Hepatocyte (in vitro differentiated cells): ENCODE results near the gene KIFC3. TPM values are rescaled to one million over a fixed set of nuclear protein-coding genes. Genes with fewer than 3 reads are reported as not detected.
"Not testable (repeated sequence)": the region's sequence is repeated elsewhere in the genome, so short reads cannot be mapped to it uniquely, and the experiment has no call there.

Experiments used
- DNase-seq: peaks from one replicate; pipeline ENCODE4 v3.0.0-alpha.2; 2016; ENCODE audit warnings: low spot score
- H2AFZ ChIP-seq: fragments of 200-600 bp; sonication (generic); 2 replicates; pipeline ENCODE4 v1.6.0; 2016; ENCODE audit warnings: antibody characterized with exemption, mild to moderate bottlenecking
- H3K27ac ChIP-seq: fragments of 200-600 bp; sonication (generic); 2 replicates; pipeline ENCODE4 v1.5.1; 2016; ENCODE audit warnings: mild to moderate bottlenecking
- H3K27me3 ChIP-seq: fragments of 200-600 bp; sonication (generic); 2 replicates; pipeline ENCODE4 v1.6.1; 2016
- H3K36me3 ChIP-seq: fragments of 200-600 bp; sonication (generic); replicated peaks from 2 replicates; pipeline ENCODE4 v1.5.1; 2016; ENCODE audit warnings: low read depth; ENCODE audit not compliant: insufficient read depth
- H3K4me1 ChIP-seq: fragments of 200-600 bp; sonication (generic); 2 replicates; pipeline ENCODE4 v1.5.1; 2016; ENCODE audit warnings: mild to moderate bottlenecking, moderate library complexity; ENCODE audit not compliant: insufficient read depth
- H3K4me2 ChIP-seq: fragments of 200-600 bp; sonication (generic); 2 replicates; pipeline ENCODE4 v1.6.0; 2016
- H3K4me3 ChIP-seq: fragments of 200-600 bp; sonication (generic); 2 replicates; pipeline ENCODE4 v1.5.1; 2016; ENCODE audit warnings: mild to moderate bottlenecking
- H3K79me2 ChIP-seq: fragments of 200-600 bp; sonication (generic); 2 replicates; pipeline ENCODE4 v1.6.0; 2017; ENCODE audit warnings: mild to moderate bottlenecking
- H3K9me2 ChIP-seq: fragments of 200-600 bp; sonication (generic); replicated peaks from 2 replicates; pipeline ENCODE4 v1.6.0; 2017; ENCODE audit warnings: mild to moderate bottlenecking; ENCODE audit not compliant: insufficient read depth
- H3K9me3 ChIP-seq: fragments of 200-600 bp; sonication (generic); 2 replicates; pipeline ENCODE4 v1.5.1; 2016; ENCODE audit warnings: low read depth, mild to moderate bottlenecking
- H4K20me1 ChIP-seq: fragments of 200-600 bp; sonication (generic); 2 replicates; pipeline ENCODE4 v1.6.0; 2016; ENCODE audit warnings: mild to moderate bottlenecking; ENCODE audit not compliant: insufficient read depth, poor library complexity, severe bottlenecking
- CTCF ChIP-seq: fragments of 200-600 bp; sonication (generic); IDR thresholded peaks from 2 replicates; pipeline ENCODE4 v1.5.1; 2016; ENCODE audit warnings: antibody characterized with exemption, mild to moderate bottlenecking; ENCODE audit not compliant: poor library complexity
- EZH2 ChIP-seq: fragments of 200-600 bp; sonication (generic); IDR thresholded peaks from 2 replicates; pipeline ENCODE4 v1.6.1; 2016; ENCODE audit warnings: antibody characterized with exemption, mild to moderate bottlenecking, borderline replicate concordance
- EZH2phosphoT487 ChIP-seq: fragments of 200-600 bp; sonication (generic); IDR thresholded peaks from one replicate; pipeline ENCODE4 v1.6.1; 2018; ENCODE audit warnings: antibody characterized with exemption, mild to moderate bottlenecking, low read depth, moderate library complexity; ENCODE audit not compliant: unreplicated experiment, severe bottlenecking
- WGBS: methylation state at CpG from one replicate; pipeline ENCODE4 v1.1.6; 2016; ENCODE audit warnings: low lambda C conversion rate; ENCODE audit errors: missing lambda C conversion rate; 5-methylcytosine and 5-hydroxymethylcytosine counted together
- polyA plus RNA-seq: library from polyadenylated mRNA; unstranded; fragments of >200 nt; fragmentation: Nextera tagmentation; extraction: Ambion mirVana; gene quantifications from 2 replicates; pipeline ENCODE4 v1.2.1, GENCODE V29; 2016
- total RNA-seq: library from RNA; depleted of rRNA; stranded (reverse); fragments of >200 nt; gene quantifications from 2 replicates; pipeline ENCODE4 v1.2.3, GENCODE V29; 2014

The KIFC3 gene
- total and polyA plus RNA-seq, 2 experiments from 2014 or later: 49.7 to 55.3 TPM

GRCh38 chr16:57747091-57747490 lies 55.2 kb downstream of the KIFC3 start:
- TF ChIP-seq EZH2phosphoT487: no peak
- Histone ChIP-seq H3K27ac (no peak overlapping the region), H3K4me1 (no peaks in the 10 kb centered on the region), H3K27me3 (no peaks in the 10 kb centered on the region), H3K36me3 (no peaks in the 10 kb centered on the region), H2AFZ (no peak overlapping the region), H4K20me1 (no peaks in the 10 kb centered on the region), H3K79me2 (no peaks in the 10 kb centered on the region), H3K4me2 (no peak overlapping the region), H3K9me3 (no peaks in the 10 kb centered on the region), H3K4me3 (no peak overlapping the region), H3K9me2 (no peaks in the 10 kb centered on the region)
- no peak for DNase-seq
- WGBS: 94% methylated on average over 7 of the region's 7 CpGs

- H3K4me1 ChIP-seq, H3K4me2 ChIP-seq, H2AFZ ChIP-seq, H3K9me2 ChIP-seq, H3K27me3 ChIP-seq, H3K36me3 ChIP-seq, H3K79me2 ChIP-seq, H4K20me1 ChIP-seq, H3K4me3 ChIP-seq, DNase-seq, H3K27ac ChIP-seq, H3K9me3 ChIP-seq: not testable (repeated sequence)
- 94% methylated on average over 7 of the region's 7 CpGs for WGBS
Measured at GRCh38 chr16:57746316-57746715, 56.0 kb downstream of the KIFC3 start.

GRCh38 chr16:57745768-57746167 lies 56.5 kb downstream of the KIFC3 start:
- no peaks in the 10 kb centered on the region for H3K9me2 ChIP-seq
- no peaks in the 10 kb centered on the region for H3K27me3 ChIP-seq
- H4K20me1 ChIP-seq: no peaks in the 10 kb centered on the region
- no peaks in the 10 kb centered on the region for H3K4me1 ChIP-seq
- H3K9me3 ChIP-seq: no peaks in the 10 kb centered on the region
- 93% methylated on average over 3 of the region's 3 CpGs for WGBS
- no peak for DNase-seq
- H3K36me3 ChIP-seq: no peaks in the 10 kb centered on the region
- no peak overlapping the region for H3K27ac ChIP-seq
- no peak overlapping the region for H2AFZ ChIP-seq
- no peaks in the 10 kb centered on the region for H3K79me2 ChIP-seq
- H3K4me3 ChIP-seq: no peak overlapping the region
- H3K4me2 ChIP-seq: no peak overlapping the region
- no peak for TF ChIP-seq EZH2phosphoT487
- TF ChIP-seq CTCF: no peak
- TF ChIP-seq EZH2: no peak

GRCh38 chr16:57744642-57744903 lies 57.7 kb downstream of the KIFC3 start:
- Histone ChIP-seq H3K9me3 (no peaks in the 10 kb centered on the region), H3K36me3 (no peaks in the 10 kb centered on the region), H2AFZ (no peak overlapping the region), H3K4me2 (no peak overlapping the region), H3K4me1 (no peaks in the 10 kb centered on the region), H3K9me2 (no peaks in the 10 kb centered on the region), H3K4me3 (no peak overlapping the region), H3K79me2 (no peaks in the 10 kb centered on the region), H3K27ac (no peak overlapping the region), H3K27me3 (no peaks in the 10 kb centered on the region), H4K20me1 (no peaks in the 10 kb centered on the region)
- TF ChIP-seq CTCF: no peak
- TF ChIP-seq EZH2: no peak
- no peak for TF ChIP-seq EZH2phosphoT487
- WGBS: 93% methylated on average over 6 of the region's 7 CpGs
- no peak for DNase-seq
